ENCODE measurements around the gene KCNMA1. TPM values are rescaled to one million over a fixed set of nuclear protein-coding genes. Genes with fewer than 3 reads are reported as not detected.

Gene KCNMA1
- total RNA-seq, 1 experiment from 2014 or later: 20.7 TPM

DNA sequence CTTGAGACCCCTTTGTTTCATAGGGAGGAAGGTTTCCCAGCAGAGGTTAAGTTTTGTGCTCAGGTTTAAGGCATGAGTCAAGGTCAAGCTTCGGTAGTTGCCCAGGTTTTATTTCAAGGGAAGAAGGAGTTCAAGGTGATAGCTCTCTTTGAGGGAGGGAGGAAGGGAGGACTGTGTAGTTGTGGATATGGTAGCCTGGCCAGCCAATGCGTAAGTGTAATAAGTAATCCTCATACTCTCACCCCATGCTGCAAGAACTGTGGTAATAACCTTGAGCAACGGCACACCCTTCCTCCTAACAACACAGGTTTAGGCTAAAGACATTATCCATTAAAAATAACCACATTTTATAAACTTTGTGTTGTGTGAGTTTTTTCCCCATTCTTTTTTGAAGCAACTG is 478.9 kb downstream of the KCNMA1 start:
- no peak overlapping the region for H3K4me3 Mint-ChIP-seq (ENCODE audit: unreplicated experiment)
- Histone ChIP-seq H3K4me1 (peaks cover 19% of the 10 kb centered on the region), H3K27me3 (replicated peaks; ENCODE audit: control insufficient read depth, insufficient read depth, low read length) (no peaks in the 10 kb centered on the region), H3K9me3 (no peaks in the 10 kb centered on the region), H3K4me3 (ENCODE audit: low read depth, low read length) (no peak overlapping the region), H3K36me3 (ENCODE audit: control insufficient read depth, insufficient read depth, low read length) (no peaks in the 10 kb centered on the region)
- TF ChIP-seq, protein P1, sequence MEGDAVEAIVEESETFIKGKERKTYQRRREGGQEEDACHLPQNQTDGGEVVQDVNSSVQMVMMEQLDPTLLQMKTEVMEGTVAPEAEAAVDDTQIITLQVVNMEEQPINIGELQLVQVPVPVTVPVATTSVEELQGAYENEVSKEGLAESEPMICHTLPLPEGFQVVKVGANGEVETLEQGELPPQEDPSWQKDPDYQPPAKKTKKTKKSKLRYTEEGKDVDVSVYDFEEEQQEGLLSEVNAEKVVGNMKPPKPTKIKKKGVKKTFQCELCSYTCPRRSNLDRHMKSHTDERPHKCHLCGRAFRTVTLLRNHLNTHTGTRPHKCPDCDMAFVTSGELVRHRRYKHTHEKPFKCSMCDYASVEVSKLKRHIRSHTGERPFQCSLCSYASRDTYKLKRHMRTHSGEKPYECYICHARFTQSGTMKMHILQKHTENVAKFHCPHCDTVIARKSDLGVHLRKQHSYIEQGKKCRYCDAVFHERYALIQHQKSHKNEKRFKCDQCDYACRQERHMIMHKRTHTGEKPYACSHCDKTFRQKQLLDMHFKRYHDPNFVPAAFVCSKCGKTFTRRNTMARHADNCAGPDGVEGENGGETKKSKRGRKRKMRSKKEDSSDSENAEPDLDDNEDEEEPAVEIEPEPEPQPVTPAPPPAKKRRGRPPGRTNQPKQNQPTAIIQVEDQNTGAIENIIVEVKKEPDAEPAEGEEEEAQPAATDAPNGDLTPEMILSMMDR (IDR thresholded peaks at IDR 0.05; ENCODE audit: insufficient read depth in 1 of 2, low read depth in 1 of 2, low read length in 1 of 2, severe bottlenecking in 1 of 2, unreplicated experiment in 1 of 2): no peak
- DNase-seq: no peak
- ChIA-PET POLR2A (no interaction called here), CTCF (interaction anchor here (0.9 to 1.0 kb wide), 2 partner anchors 15 to 598 kb away, joined by 3 to 4 read pairs; no protein-coding TSS in a partner anchor)
- no peaks in the 10 kb centered on the region for H3K9me3 Mint-ChIP-seq (ENCODE audit: unreplicated experiment)
- no peaks in the 10 kb centered on the region for H3K27me3 Mint-ChIP-seq (ENCODE audit: insufficient read depth, unreplicated experiment)
- H3K4me1 Mint-ChIP-seq (ENCODE audit: low read depth, unreplicated experiment): peaks cover 9% of the 10 kb centered on the region
- no peaks in the 10 kb centered on the region for H3K36me3 Mint-ChIP-seq (ENCODE audit: insufficient read depth, unreplicated experiment)
- BruUV-seq (replicated peaks): no TSS peak
- intact Hi-C loops (cut with micrococcal nuclease; ENCODE audit: unreplicated experiment): no loop called here
- H3K27ac Mint-ChIP-seq (ENCODE audit: unreplicated experiment): no peak overlapping the region

DNA sequence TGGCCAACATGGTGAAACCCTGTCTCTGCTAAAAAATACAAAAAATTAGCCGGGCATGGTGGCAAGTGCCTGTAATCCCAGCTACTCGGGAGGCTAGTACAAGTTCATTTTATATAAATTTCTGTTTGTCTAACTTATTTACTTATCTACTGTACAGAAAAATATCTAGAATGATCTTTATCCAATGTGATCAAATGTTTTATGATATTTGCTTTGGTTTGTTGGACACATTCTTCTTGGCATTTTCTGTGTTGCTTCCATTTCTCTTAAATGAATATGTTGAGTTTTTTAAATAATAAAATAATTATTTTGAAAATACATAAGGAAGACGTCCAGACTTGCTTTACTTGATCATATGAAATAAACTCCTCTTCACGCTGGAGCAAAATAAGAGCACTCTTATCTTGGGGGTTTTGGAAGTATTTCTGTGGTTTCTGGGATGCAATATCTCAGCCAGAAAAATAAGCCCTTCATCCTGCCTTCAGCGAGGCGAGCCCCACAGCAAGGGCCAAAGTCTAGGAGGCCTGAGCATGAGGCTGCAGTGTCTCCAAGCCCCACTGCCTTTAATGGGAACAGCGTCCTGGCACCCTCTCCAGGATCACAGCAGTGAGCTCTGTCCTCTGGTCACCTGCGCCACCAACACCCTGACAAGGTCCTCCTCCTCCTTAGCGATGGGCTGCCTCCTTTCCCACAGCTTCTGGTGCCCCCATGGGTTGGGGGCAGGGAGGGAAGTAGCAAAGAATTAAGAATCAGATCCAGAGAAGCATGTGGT is 480.2 kb downstream of the KCNMA1 start:
- H3K4me1 Mint-ChIP-seq (ENCODE audit: low read depth, unreplicated experiment): peaks cover 6% of the 10 kb centered on the region
- ChIA-PET CTCF (no interaction called here), POLR2A (no interaction called here)
- Histone ChIP-seq H3K36me3 (ENCODE audit: control insufficient read depth, insufficient read depth, low read length) (no peaks in the 10 kb centered on the region), H3K27me3 (replicated peaks; ENCODE audit: control insufficient read depth, insufficient read depth, low read length) (no peaks in the 10 kb centered on the region), H3K4me3 (ENCODE audit: low read depth, low read length) (no peak overlapping the region), H3K9me3 (no peaks in the 10 kb centered on the region), H3K4me1 (peaks cover 19% of the 10 kb centered on the region)
- no peaks in the 10 kb centered on the region for H3K36me3 Mint-ChIP-seq (ENCODE audit: insufficient read depth, unreplicated experiment)
- no peak for DNase-seq
- TF ChIP-seq, protein P1 (IDR thresholded peaks at IDR 0.05; ENCODE audit: insufficient read depth in 1 of 2, low read depth in 1 of 2, low read length in 1 of 2, severe bottlenecking in 1 of 2, unreplicated experiment in 1 of 2): no peak
- H3K9me3 Mint-ChIP-seq (ENCODE audit: unreplicated experiment): no peaks in the 10 kb centered on the region
- H3K4me3 Mint-ChIP-seq (ENCODE audit: unreplicated experiment): no peak overlapping the region
- no peak overlapping the region for H3K27ac Mint-ChIP-seq (ENCODE audit: unreplicated experiment)
- H3K27me3 Mint-ChIP-seq (ENCODE audit: insufficient read depth, unreplicated experiment): no peaks in the 10 kb centered on the region
- no TSS peak for BruUV-seq (replicated peaks)
- intact Hi-C loops (cut with micrococcal nuclease; ENCODE audit: unreplicated experiment): no loop called here

DNA sequence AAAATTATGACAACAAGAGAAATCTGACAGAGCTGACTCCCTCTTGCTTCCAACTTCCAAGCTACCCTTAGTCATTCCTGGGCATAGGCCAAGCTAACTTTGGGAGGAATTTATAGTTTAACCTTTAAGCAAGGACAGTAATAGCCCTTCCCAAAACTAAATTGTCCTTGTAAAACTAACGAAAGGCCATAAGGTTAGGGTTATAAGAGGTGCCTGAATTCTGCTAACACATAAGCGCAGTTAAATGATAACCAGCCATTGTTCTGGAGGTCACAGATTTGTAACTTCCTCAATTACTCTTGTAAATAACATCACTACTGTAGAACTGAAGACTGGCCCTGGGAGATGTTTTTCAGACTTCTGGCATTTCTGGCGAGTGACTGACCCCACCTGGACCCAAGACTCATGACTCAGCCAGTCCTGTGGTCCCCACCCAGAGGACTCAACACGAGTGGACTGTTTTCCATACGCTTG is 481.2 kb downstream of the KCNMA1 start:
- Mint-ChIP-seq H3K36me3 (ENCODE audit: insufficient read depth, unreplicated experiment) (no peaks in the 10 kb centered on the region), H3K4me1 (ENCODE audit: low read depth, unreplicated experiment) (no peaks in the 10 kb centered on the region), H3K4me3 (ENCODE audit: unreplicated experiment) (no peak overlapping the region), H3K27ac (ENCODE audit: unreplicated experiment) (no peak overlapping the region), H3K27me3 (ENCODE audit: insufficient read depth, unreplicated experiment) (no peaks in the 10 kb centered on the region), H3K9me3 (ENCODE audit: unreplicated experiment) (no peaks in the 10 kb centered on the region)
- Histone ChIP-seq H3K4me1 (peaks cover 19% of the 10 kb centered on the region), H3K27me3 (replicated peaks; ENCODE audit: control insufficient read depth, insufficient read depth, low read length) (no peaks in the 10 kb centered on the region), H3K9me3 (no peaks in the 10 kb centered on the region), H3K36me3 (ENCODE audit: control insufficient read depth, insufficient read depth, low read length) (no peaks in the 10 kb centered on the region), H3K4me3 (ENCODE audit: low read depth, low read length) (no peak overlapping the region)
- ChIA-PET POLR2A (no interaction called here), CTCF (interaction anchor here (0.7 kb wide), 1 partner anchor 128 kb away, joined by 3 read pairs; no protein-coding TSS in a partner anchor)
- no TSS peak for BruUV-seq (replicated peaks)
- no peak for DNase-seq
- intact Hi-C loops (cut with micrococcal nuclease; ENCODE audit: unreplicated experiment): no loop called here
- TF ChIP-seq, protein P1 (IDR thresholded peaks at IDR 0.05; ENCODE audit: insufficient read depth in 1 of 2, low read depth in 1 of 2, low read length in 1 of 2, severe bottlenecking in 1 of 2, unreplicated experiment in 1 of 2): no peak
